Right atrium auricular region (tissue), 2 donors: ENCODE results near the gene CORO7. TPM values are rescaled to one million over a fixed set of nuclear protein-coding genes. Genes with fewer than 3 reads are reported as not detected.

ENCODE experiments used
- DNase-seq: peaks from one replicate; pipeline ENCODE4 v3.0.0-alpha.2; 2019; ENCODE audit warnings: low spot score
- H3K27ac ChIP-seq, 2 donors: fragments of 200-600 bp; sonication (generic); 1 replicate in 1 of 2; 2 replicates in 1 of 2; pipeline ENCODE4 v1.5.1; 2016 to 2019
- H3K27me3 ChIP-seq, 2 donors: fragments of 200-600 bp; sonication (generic); one replicate each; pipeline versions ENCODE4 v1.5.1 to v1.6.0; 2017 to 2019
- H3K36me3 ChIP-seq: fragments of 200-600 bp; sonication (generic); one replicate; pipeline ENCODE4 v1.5.1; 2016
- H3K4me1 ChIP-seq, 2 donors: fragments of 200-600 bp; sonication (generic); one replicate each; pipeline versions ENCODE4 v1.5.1 to v1.6.0; 2017 to 2019
- H3K4me3 ChIP-seq, 2 donors: fragments of 200-600 bp; sonication (generic); 1 replicate in 1 of 2; 2 replicates in 1 of 2; pipeline ENCODE4 v1.5.1; 2017 to 2019; ENCODE audit warnings: mild to moderate bottlenecking in 1 of 2, moderate library complexity in 1 of 2
- H3K9me3 ChIP-seq, 2 donors: fragments of 200-600 bp; sonication (generic); one replicate each; pipeline ENCODE4 v1.5.1; 2019
- CTCF ChIP-seq, 2 donors: fragments of 200-600 bp; sonication (generic); IDR thresholded peaks; one replicate each; pipeline ENCODE4 v1.5.1; 2019; ENCODE audit warnings: antibody characterized with exemption in 2 of 2
- total RNA-seq, 2 donors: library from RNA; depleted of rRNA; stranded (reverse); fragments of >200 nt; gene quantifications; one replicate each; pipeline ENCODE4 v1.1.0, GENCODE V29; 2016

CORO7 gene
- total RNA-seq, 2 donors from 2014 or later, result 10.3 TPM

- Histone ChIP-seq H3K27me3 (no peaks in the 10 kb centered on the region), H3K27ac (no peak overlapping the region), H3K4me1 (no peaks in the 10 kb centered on the region), H3K36me3 (peaks cover 50% of the 10 kb centered on the region), H3K9me3 (no peaks in the 10 kb centered on the region), H3K4me3 (no peak overlapping the region)
- DNase-seq, result no peak
- no peak for TF ChIP-seq CTCF (IDR thresholded peaks at IDR 0.05)
Measured at GRCh38 chr16:4433228-4433627, 16.8 kb upstream of the CORO7 start.

GRCh38 chr16:4431023-4431422 lies 14.6 kb upstream of the CORO7 start:
- TF ChIP-seq CTCF (IDR thresholded peaks at IDR 0.05), result no peak

GRCh38 chr16:4428500-4428899 lies 12.1 kb upstream of the CORO7 start:
- no peak overlapping the region for H3K4me3 ChIP-seq
- no peak overlapping the region for H3K27ac ChIP-seq
- H3K36me3 ChIP-seq, result peaks cover 11% of the 10 kb centered on the region
- no peaks in the 10 kb centered on the region for H3K27me3 ChIP-seq
- no peak for TF ChIP-seq CTCF (IDR thresholded peaks at IDR 0.05)
- H3K4me1 ChIP-seq, result peaks cover 0 to 25% of the 10 kb centered on the region in 2 donors
- H3K9me3 ChIP-seq, result no peaks in the 10 kb centered on the region
- DNase-seq, result no peak

More at GRCh38 chr16:4431023-4431422, 14.6 kb upstream of the CORO7 start:
- H3K9me3 ChIP-seq, result no peaks in the 10 kb centered on the region
- peaks cover 0 to 18% of the 10 kb centered on the region in 2 donors for H3K4me1 ChIP-seq
- no peak for DNase-seq
- H3K27ac ChIP-seq, result no peak overlapping the region
- H3K27me3 ChIP-seq, result no peaks in the 10 kb centered on the region
- peaks cover 28% of the 10 kb centered on the region for H3K36me3 ChIP-seq
- H3K4me3 ChIP-seq, result no peak overlapping the region

- peaks cover 7% of the 10 kb centered on the region for H3K36me3 ChIP-seq
- H3K27me3 ChIP-seq, result no peaks in the 10 kb centered on the region
- peak overlapping the region; percentile 93 to 95 for H3K4me3 ChIP-seq
- H3K9me3 ChIP-seq, result no peaks in the 10 kb centered on the region
- no peak for DNase-seq
- TF ChIP-seq CTCF (IDR thresholded peaks at IDR 0.05), result no peak
- H3K4me1 ChIP-seq, result peaks cover 0 to 25% of the 10 kb centered on the region in 2 donors
- peak overlapping the region in 1 of 2 donors; percentile 92 for H3K27ac ChIP-seq
Measured at GRCh38 chr16:4426722-4427372, 10.5 kb upstream of the CORO7 start.

GRCh38 chr16:4426021-4426684 lies 9.8 kb upstream of the CORO7 start:
- no peak for DNase-seq
- no peaks in the 10 kb centered on the region for H3K27me3 ChIP-seq
- H3K4me1 ChIP-seq, result peaks cover 0 to 25% of the 10 kb centered on the region in 2 donors
- H3K9me3 ChIP-seq, result no peaks in the 10 kb centered on the region
- peak overlapping the region; percentile 92 for H3K27ac ChIP-seq
- TF ChIP-seq CTCF (IDR thresholded peaks at IDR 0.05), result no peak
- H3K4me3 ChIP-seq, result peak overlapping the region; percentile 93 to 95
- peaks cover under 1% of the 10 kb centered on the region for H3K36me3 ChIP-seq
